K562 (cell line): Measurements from ENCODE around the gene CPT1A. TPM values are rescaled to one million over a fixed set of nuclear protein-coding genes. Genes with fewer than 3 reads are reported as not detected.

Source experiments
- ATAC-seq: fragments of 200-7000 bp; cut with Tn5 transposase; 3 replicates; pipeline ENCODE4 v1.9.1; 2020; ENCODE audit warnings: moderate library complexity
- BruUV-seq: library from RNA; stranded (reverse); fragments of 400-500 nt; replicated peaks from 2 replicates; lab custom pipeline; 2021; lab: Mats Ljungman, UMichigan
- CTCF ChIA-PET: fragments of 300-600 bp; formaldehyde crosslinking; extraction: SDS; loops from one replicate; lab custom pipeline; 2021; ENCODE audit warnings: low intra/inter-chr PET ratio; lab: Yijun Ruan, JAX
- POLR2A ChIA-PET: fragments of 300-600, 350-650 bp; sonication (Branson Sonifier 250); formaldehyde crosslinking; extraction: SDS; loops from one replicate; lab custom pipeline; 2021; ENCODE audit warnings: antibody characterized with exemption, inconsistent platforms; lab: Yijun Ruan, JAX
- DNase-seq, 4 experiments: peaks; one replicate each; pipeline versions ENCODE4 v3.0.0 to v3.0.0-alpha.2; 2011 to 2018; ENCODE audit warnings: low spot score in 3 of 4, mixed read lengths in 3 of 4; ENCODE audit errors: extremely low read depth in 1 of 4
- FAIRE-seq: peaks from 2 replicates; lab custom pipeline; 2011; peaks lifted over from hg19 to GRCh38; lab: Jason Lieb, UNC
- H2AFZ ChIP-seq: 2 replicates; pipeline ENCODE4 v1.6.0; 2011; ENCODE audit warnings: low read depth, low read length, control low read depth, inconsistent platforms
- H3K27ac ChIP-seq: fragments of 200-600 bp; 3 replicates; pipeline ENCODE4 v1.8.0; 2011; ENCODE audit warnings: low read depth, mild to moderate bottlenecking, control low read depth, inconsistent platforms, low read length, moderate library complexity, mixed read lengths; ENCODE audit errors: extremely low read depth
- H3K27me3 ChIP-seq, 2 experiments: fragments of 300-600 bp in 1 of 2; 2 replicates in 1 of 2; 3 replicates in 1 of 2; pipeline versions ENCODE4 v1.6.0 to v1.8.0; 2011; ENCODE audit warnings: inconsistent platforms in 2 of 2, low read length in 2 of 2, mild to moderate bottlenecking in 1 of 2, mixed read lengths in 1 of 2, moderate library complexity in 1 of 2; ENCODE audit not compliant: control insufficient read depth in 2 of 2, insufficient read depth in 2 of 2
- H3K36me3 ChIP-seq: fragments of 300-600 bp; 3 replicates; pipeline ENCODE4 v1.8.0; 2011; ENCODE audit warnings: mild to moderate bottlenecking, low read length, inconsistent platforms; ENCODE audit not compliant: control insufficient read depth, insufficient read depth
- H3K4me1 ChIP-seq, 2 experiments: fragments of 200-600 bp in 1 of 2; replicated peaks in 1 of 2; 2 replicates in 1 of 2; 3 replicates in 1 of 2; pipeline versions ENCODE4 v1.5.1 to v1.8.0; 2011; ENCODE audit warnings: inconsistent platforms in 2 of 2, low read length in 2 of 2, mild to moderate bottlenecking in 1 of 2, mixed read lengths in 1 of 2, moderate library complexity in 1 of 2; ENCODE audit not compliant: control insufficient read depth in 2 of 2, insufficient read depth in 2 of 2
- H3K4me2 ChIP-seq: 2 replicates; pipeline ENCODE4 v1.6.1; 2011; ENCODE audit warnings: low read length, control low read depth, inconsistent platforms, mixed read lengths; ENCODE audit not compliant: insufficient read depth
- H3K4me3 ChIP-seq: fragments of 200-600 bp; sonication (generic), shearing (Covaris generic); 2 replicates; pipeline ENCODE4 v1.5.1; 2016; ENCODE audit warnings: control low read depth, inconsistent platforms
- H3K79me2 ChIP-seq: fragments of 200-600 bp; 3 replicates; pipeline ENCODE4 v1.8.0; 2011; ENCODE audit warnings: low read length, inconsistent platforms; ENCODE audit not compliant: control insufficient read depth, insufficient read depth
- H3K9ac ChIP-seq, 2 experiments: 2 replicates each; pipeline versions ENCODE4 v1.6.0 to v1.6.1; 2011; ENCODE audit warnings: low read depth in 2 of 2, low read length in 2 of 2, control low read depth in 1 of 2, inconsistent platforms in 1 of 2, mild to moderate bottlenecking in 1 of 2, mixed read lengths in 1 of 2; ENCODE audit not compliant: insufficient read depth in 1 of 2
- H3K9me1 ChIP-seq: one replicate; pipeline ENCODE4 v1.6.0; 2011; ENCODE audit warnings: inconsistent platforms, mild to moderate bottlenecking, low read length, moderate library complexity; ENCODE audit not compliant: control insufficient read depth, insufficient read depth
- H3K9me3 ChIP-seq: replicated peaks from 2 replicates; pipeline ENCODE4 v1.5.1; 2011; ENCODE audit warnings: low read depth, low read length, inconsistent platforms; ENCODE audit not compliant: control insufficient read depth, insufficient read depth
- H4K20me1 ChIP-seq: replicated peaks from 2 replicates; pipeline ENCODE4 v1.6.1; 2011; ENCODE audit warnings: low read length, inconsistent platforms, mixed read lengths; ENCODE audit not compliant: control insufficient read depth, insufficient read depth
- ASH1L ChIP-seq: fragments of 450-650 bp; IDR thresholded peaks from 2 replicates; pipeline ENCODE4 v1.6.1; 2018; ENCODE audit warnings: borderline replicate concordance, mild to moderate bottlenecking, low read depth; ENCODE audit not compliant: partially characterized antibody
- BCOR ChIP-seq: fragments of 450-650 bp; IDR thresholded peaks from 2 replicates; pipeline ENCODE4 v1.6.1; 2016
- CBX2 ChIP-seq: fragments of 200-600 bp; sonication (generic); IDR thresholded peaks from one replicate; pipeline ENCODE4 v1.6.1; 2012; ENCODE audit warnings: mild to moderate bottlenecking, low read length, inconsistent platforms; ENCODE audit not compliant: insufficient read depth, poor library complexity, severe bottlenecking
- ESRRA ChIP-seq: fragments of 450-650 bp; IDR thresholded peaks from 2 replicates; pipeline ENCODE4 v1.6.1; 2014; ENCODE audit warnings: low read depth, mild to moderate bottlenecking, moderate library complexity, borderline replicate concordance
- GABPB1 ChIP-seq: sonication (generic); formaldehyde crosslinking; IDR thresholded peaks from 2 replicates; pipeline ENCODE4 v1.8.0; 2022; ENCODE audit warnings: mild to moderate bottlenecking, missing genetic modification reagents
- GATAD2A ChIP-seq: fragments of 450-650 bp; IDR thresholded peaks from 2 replicates; pipeline ENCODE4 v1.6.1; 2017
- HES1 ChIP-seq: fragments of 450-650 bp; IDR thresholded peaks from 2 replicates; pipeline ENCODE4 v1.6.1; 2016; ENCODE audit warnings: low read depth, mild to moderate bottlenecking, moderate library complexity
- POLR2B ChIP-seq: fragments of 450-650 bp; IDR thresholded peaks from 2 replicates; pipeline ENCODE4 v1.6.1; 2018; ENCODE audit warnings: low read depth; ENCODE audit not compliant: partially characterized antibody
- ZBTB7A ChIP-seq: IDR thresholded peaks from 2 replicates; pipeline ENCODE4 v1.6.1; 2011; ENCODE audit warnings: low read depth, mild to moderate bottlenecking, low read length, moderate library complexity, borderline replicate concordance; ENCODE audit not compliant: control insufficient read depth
- ZNF197 ChIP-seq: fragments of 200-800 bp; sonication (Bioruptor generic); IDR thresholded peaks from 2 replicates; pipeline ENCODE4 v1.6.1; 2016; ENCODE audit warnings: low read depth, missing genetic modification characterization, missing compliant biosample characterization
- ZNF232 ChIP-seq: sonication (generic); formaldehyde crosslinking; IDR thresholded peaks from 2 replicates; pipeline ENCODE4 v1.8.0; 2022; ENCODE audit warnings: mild to moderate bottlenecking, missing genetic modification reagents
- ZNF277 ChIP-seq: fragments of 250-450 bp; sonication (Bioruptor Pico); IDR thresholded peaks from 2 replicates; pipeline ENCODE4 v1.8.0; 2022; ENCODE audit warnings: inconsistent platforms, mild to moderate bottlenecking, moderate library complexity, borderline replicate concordance
- ZNF280B ChIP-seq: fragments of 250-450 bp; sonication (Bioruptor Pico); IDR thresholded peaks from 2 replicates; pipeline ENCODE4 v1.5.1; 2021; ENCODE audit warnings: mild to moderate bottlenecking
- ZNF354B ChIP-seq: fragments of 250-450 bp; sonication (Bioruptor Pico); IDR thresholded peaks from 2 replicates; pipeline ENCODE4 v1.4.0; 2020
- ZNF592 ChIP-seq: fragments of 450-650 bp; IDR thresholded peaks from 2 replicates; pipeline ENCODE4 v1.6.1; 2017; ENCODE audit warnings: antibody characterized with exemption, mild to moderate bottlenecking
- ZNF766 ChIP-seq: fragments of 200-800 bp; sonication (Bioruptor generic); conservative IDR thresholded peaks from 2 replicates; pipeline ENCODE4 v1.6.1; 2016; ENCODE audit warnings: missing genetic modification characterization, missing compliant biosample characterization
- WGBS: fragments of 100-300 bp; shearing (Covaris generic); methylation state at CpG from one replicate; pipeline ENCODE4 v1.1.6; 2016; ENCODE audit warnings: low coverage, mixed read lengths; ENCODE audit not compliant: insufficient coverage; ENCODE audit errors: missing lambda C conversion rate; 5-methylcytosine and 5-hydroxymethylcytosine counted together
- in situ Hi-C: fragments of 300-500 bp; cut with MboI; formaldehyde crosslinking; loops from 4 replicates; pipeline ENCODE4 v1.15.0; 2018; ENCODE audit warnings: inconsistent platforms, mixed read lengths
- intact Hi-C: fragments of 100-400 bp; cut with micrococcal nuclease; formaldehyde crosslinking; loops from 2 replicates; pipeline ENCODE4 v1.14.2; 2022
- polyA plus RNA-seq, 8 experiments: library from polyadenylated mRNA; depleted of rRNA in 4 of 8; stranded (reverse) in 5 of 8; unstranded in 3 of 8; fragments of >200 nt; fragmentation: Nextera tagmentation in 2 of 8; fragmentation: Illumina TruSeq in 1 of 8; extraction: Ambion mirVana in 2 of 8; extraction: Trizol in 1 of 8; gene quantifications; 2 replicates each; pipeline versions ENCODE4 v1.2.1 to v1.2.3, GENCODE V29; 2011 to 2014; ENCODE audit warnings: inconsistent platforms in 1 of 8, missing spikeins in 1 of 8
- total RNA-seq, 7 experiments: library from RNA; depleted of rRNA in 6 of 7; stranded (reverse); fragments of >200 nt in 6 of 7; fragmentation: Illumina TruSeq in 2 of 7; extraction: Trizol in 2 of 7; gene quantifications; 2 replicates each; pipeline versions ENCODE4 v1.2.1 to v1.2.3, GENCODE V29; 2011 to 2021; ENCODE audit warnings: low replicate concordance in 1 of 7

CPT1A gene
- total and polyA plus RNA-seq, 9 of the 15 experiments (the other 6 are each of a cell fraction or from before 2014, with no cell fraction given), result 2.6 to 29.1 (median 12.3) TPM

- Histone ChIP-seq H3K9me1 (no peaks in the 10 kb centered on the region), H3K4me2 (no peak overlapping the region), H3K9me3 (no peaks in the 10 kb centered on the region), H2AFZ (no peak overlapping the region), H3K36me3 (peaks cover 16% of the 10 kb centered on the region; the same call in 2 of the 3 replicates), H3K27ac (no peak overlapping the region), H4K20me1 (no peaks in the 10 kb centered on the region), H3K79me2 (no peaks in the 10 kb centered on the region), H3K9ac (no peak overlapping the region), H3K27me3 (no peaks in the 10 kb centered on the region), H3K4me3 (no peak overlapping the region), H3K4me1 (peaks cover 4 to 8% of the 10 kb centered on the region in 2 experiments)
- ATAC-seq, result no peak
- 93% methylated on average over 15 of the region's 26 CpGs for WGBS
- in situ Hi-C loops, result no loop called here
- CTCF ChIA-PET, result no interaction called here
- POLR2A ChIA-PET, result interaction anchor here (0.5 kb wide), 1 partner anchor 92 kb away, joined by 3 read pairs; no protein-coding TSS in a partner anchor
- intact Hi-C loops, result no loop called here
- FAIRE-seq, result no peak
- DNase-seq, result no peak
- no TSS peak for BruUV-seq
- TF ChIP-seq ZNF197 (CRISPR knock-in tag) (no peak), BCOR (no peak), POLR2B (no peak), ASH1L (no peak), ZNF592 (no peak), ZNF232 (CRISPR knock-in tag) (no peak), CBX2 (no peak), GATAD2A (no peak), GABPB1 (CRISPR knock-in tag) (no peak), ZBTB7A (no peak), ESRRA (no peak), ZNF354B (no peak), HES1 (no peak), ZNF766 (CRISPR knock-in tag) (no peak), ZNF280B (CRISPR knock-in tag) (no peak), ZNF277 (no peak)
These were observed 59.0 kb downstream of the CPT1A start for GRCh38 chr11:68782711-68783110.
